ENCODE results near the gene HSPB8.
"Not testable (repeated sequence)": the region's sequence is repeated elsewhere in the genome, so short reads cannot be mapped to it uniquely, and the experiment has no call there.

Gene HSPB8

GRCh38 chr12:119204671-119205285 is 26.0 kb downstream of the HSPB8 start:
- in situ Hi-C loops (cut with MboI; ENCODE audit: low sequenced_read_pairs): no loop called here

GRCh38 chr12:119206348-119207062 is 27.8 kb downstream of the HSPB8 start:
- in situ Hi-C loops (cut with MboI; ENCODE audit: low sequenced_read_pairs): no loop called here

GRCh38 chr12:119207063-119207560 is 28.4 kb downstream of the HSPB8 start:
- in situ Hi-C loops (cut with MboI; ENCODE audit: low sequenced_read_pairs): no loop called here

GRCh38 chr12:119208626-119209061 is 29.9 kb downstream of the HSPB8 start:
- in situ Hi-C loops (cut with MboI; ENCODE audit: low sequenced_read_pairs): no loop called here

GRCh38 chr12:119211884-119212283 is 33.2 kb downstream of the HSPB8 start:
- in situ Hi-C loops (cut with MboI; ENCODE audit: low sequenced_read_pairs): no loop called here

- in situ Hi-C loops (cut with MboI; ENCODE audit: low sequenced_read_pairs): no loop called here
Measured at GRCh38 chr12:119216084-119216483, 37.4 kb downstream of the HSPB8 start.

- in situ Hi-C loops (cut with MboI; ENCODE audit: low sequenced_read_pairs): not testable (repeated sequence)
Measured at GRCh38 chr12:119218875-119219274, 40.1 kb downstream of the HSPB8 start.

- in situ Hi-C loops (cut with MboI; ENCODE audit: low sequenced_read_pairs): no loop called here
Measured at GRCh38 chr12:119222222-119222951, 43.7 kb downstream of the HSPB8 start.

GRCh38 chr12:119225454-119225853 is 46.7 kb downstream of the HSPB8 start:
- in situ Hi-C loops (cut with MboI; ENCODE audit: low sequenced_read_pairs): no loop called here

GRCh38 chr12:119227292-119227691 is 48.6 kb downstream of the HSPB8 start:
- in situ Hi-C loops (cut with MboI; ENCODE audit: low sequenced_read_pairs): no loop called here

- in situ Hi-C loops (cut with MboI; ENCODE audit: low sequenced_read_pairs): no loop called here
Measured at GRCh38 chr12:119229205-119229604, 50.5 kb downstream of the HSPB8 start.

- in situ Hi-C loops (cut with MboI; ENCODE audit: low sequenced_read_pairs): no loop called here
Measured at GRCh38 chr12:119229837-119230236, 51.1 kb downstream of the HSPB8 start.

GRCh38 chr12:119230807-119231206 is 52.1 kb downstream of the HSPB8 start:
- in situ Hi-C loops (cut with MboI; ENCODE audit: low sequenced_read_pairs): no loop called here

- in situ Hi-C loops (cut with MboI; ENCODE audit: low sequenced_read_pairs): no loop called here
Measured at GRCh38 chr12:119231774-119232173, 53.0 kb downstream of the HSPB8 start.

- in situ Hi-C loops (cut with MboI; ENCODE audit: low sequenced_read_pairs): no loop called here
Measured at GRCh38 chr12:119235197-119235751, 56.5 kb downstream of the HSPB8 start.

- in situ Hi-C loops (cut with MboI; ENCODE audit: low sequenced_read_pairs): no loop called here
Measured at GRCh38 chr12:119236372-119236771, 57.6 kb downstream of the HSPB8 start.

GRCh38 chr12:119239040-119239439 is 60.3 kb downstream of the HSPB8 start:
- in situ Hi-C loops (cut with MboI; ENCODE audit: low sequenced_read_pairs): no loop called here

- in situ Hi-C loops (cut with MboI; ENCODE audit: low sequenced_read_pairs): no loop called here
Measured at GRCh38 chr12:119241049-119241448, 62.3 kb downstream of the HSPB8 start.

- in situ Hi-C loops (cut with MboI; ENCODE audit: low sequenced_read_pairs): no loop called here
Measured at GRCh38 chr12:119241580-119242169, 62.9 kb downstream of the HSPB8 start.

All from hTERT RPE-1 (cell line).